ENCODE results near the gene KDM6B.
A peak's percentile ranks its signal among the peaks of the same experiment; 100 is the strongest.

The KDM6B gene

GRCh38 chr17:7842380-7843256 lies 8.6 kb downstream of the KDM6B start:
- peak; percentile 88 for DNase-seq

GRCh38 chr17:7843257-7843535 lies 9.2 kb downstream of the KDM6B start:
- peak; percentile 37 for DNase-seq

GRCh38 chr17:7843536-7844291 lies 9.7 kb downstream of the KDM6B start:
- DNase-seq, result peak; percentile 89

GRCh38 chr17:7844292-7845154 lies 10.5 kb downstream of the KDM6B start:
- DNase-seq, result peak; percentile 94

GRCh38 chr17:7845359-7846062 lies 11.5 kb downstream of the KDM6B start:
- DNase-seq, result no peak

GRCh38 chr17:7846063-7846735 lies 12.2 kb downstream of the KDM6B start:
- DNase-seq, result no peak

GRCh38 chr17:7846765-7847661 lies 13.0 kb downstream of the KDM6B start:
- DNase-seq, result no peak

- no peak for DNase-seq
Observed at GRCh38 chr17:7848131-7848579, 14.1 kb downstream of the KDM6B start.

GRCh38 chr17:7848739-7849129 lies 14.7 kb downstream of the KDM6B start:
- DNase-seq, result no peak

GRCh38 chr17:7849130-7849750 lies 15.2 kb downstream of the KDM6B start:
- no peak for DNase-seq

- DNase-seq, result no peak
Observed at GRCh38 chr17:7849751-7850504, 15.9 kb downstream of the KDM6B start.

GRCh38 chr17:7850701-7851437 lies 16.9 kb downstream of the KDM6B start:
- DNase-seq, result no peak

- DNase-seq, result peak; percentile 95
Observed at GRCh38 chr17:7851438-7852261, 17.6 kb downstream of the KDM6B start.

GRCh38 chr17:7852262-7852670 lies 18.2 kb downstream of the KDM6B start:
- DNase-seq, result no peak

GRCh38 chr17:7852919-7853690 lies 19.1 kb downstream of the KDM6B start:
- no peak for DNase-seq

GRCh38 chr17:7853691-7854038 lies 19.6 kb downstream of the KDM6B start:
- no peak for DNase-seq

- DNase-seq, result no peak
Observed at GRCh38 chr17:7854078-7854777, 20.2 kb downstream of the KDM6B start.

Data from activated CD4-positive, alpha-beta T cell treated with anti-CD3 and anti-CD28 coated beads, Interleukin-2, amount 50 U/mL, for 16 hours (primary cell).